ENCODE measurements around the gene PDE4B.

DNA sequence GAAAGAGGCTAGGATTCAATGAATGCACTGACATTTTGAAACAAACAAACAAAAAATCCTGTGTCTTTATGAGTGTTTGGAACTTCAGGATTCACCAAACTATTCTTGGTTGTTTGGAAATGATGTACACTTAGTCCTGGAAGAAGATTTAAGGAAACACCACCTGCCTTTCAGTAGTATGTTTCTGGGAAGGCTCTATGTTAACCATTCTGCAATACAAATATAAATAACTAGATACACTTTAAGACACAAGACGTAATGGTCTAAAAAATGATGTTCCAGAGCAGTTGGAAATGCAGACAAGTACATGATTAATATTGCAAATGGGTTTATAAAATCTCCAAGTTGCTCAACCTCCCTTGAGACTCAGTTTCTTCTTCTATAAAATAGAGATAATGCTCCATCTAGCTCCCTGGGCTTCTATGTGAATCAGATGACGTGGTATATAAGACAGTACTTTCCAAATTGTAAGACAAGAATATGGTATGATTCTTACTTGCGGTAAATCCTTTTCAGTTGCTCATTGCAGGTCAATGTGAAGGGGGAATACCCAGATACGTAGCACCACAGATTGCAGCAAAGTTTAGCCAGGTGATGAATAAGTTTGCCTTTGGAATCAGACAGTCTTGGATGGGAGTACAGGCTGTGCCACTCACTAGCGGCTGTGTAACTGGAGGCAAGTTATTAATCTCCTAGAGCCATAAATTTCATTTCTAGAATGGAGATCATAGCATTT, 516.5 kb downstream of the PDE4B start:
- TF ChIP-seq, protein P1, sequence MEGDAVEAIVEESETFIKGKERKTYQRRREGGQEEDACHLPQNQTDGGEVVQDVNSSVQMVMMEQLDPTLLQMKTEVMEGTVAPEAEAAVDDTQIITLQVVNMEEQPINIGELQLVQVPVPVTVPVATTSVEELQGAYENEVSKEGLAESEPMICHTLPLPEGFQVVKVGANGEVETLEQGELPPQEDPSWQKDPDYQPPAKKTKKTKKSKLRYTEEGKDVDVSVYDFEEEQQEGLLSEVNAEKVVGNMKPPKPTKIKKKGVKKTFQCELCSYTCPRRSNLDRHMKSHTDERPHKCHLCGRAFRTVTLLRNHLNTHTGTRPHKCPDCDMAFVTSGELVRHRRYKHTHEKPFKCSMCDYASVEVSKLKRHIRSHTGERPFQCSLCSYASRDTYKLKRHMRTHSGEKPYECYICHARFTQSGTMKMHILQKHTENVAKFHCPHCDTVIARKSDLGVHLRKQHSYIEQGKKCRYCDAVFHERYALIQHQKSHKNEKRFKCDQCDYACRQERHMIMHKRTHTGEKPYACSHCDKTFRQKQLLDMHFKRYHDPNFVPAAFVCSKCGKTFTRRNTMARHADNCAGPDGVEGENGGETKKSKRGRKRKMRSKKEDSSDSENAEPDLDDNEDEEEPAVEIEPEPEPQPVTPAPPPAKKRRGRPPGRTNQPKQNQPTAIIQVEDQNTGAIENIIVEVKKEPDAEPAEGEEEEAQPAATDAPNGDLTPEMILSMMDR (IDR thresholded peaks at IDR 0.05; ENCODE audit: poor library complexity, severe bottlenecking): no peak
- TF ChIP-seq REST (IDR thresholded peaks at IDR 0.05; ENCODE audit: borderline replicate concordance) (no peak), EZH2 (IDR thresholded peaks at IDR 0.05; ENCODE audit: borderline replicate concordance, insufficient read depth, low read length, poor library complexity, severe bottlenecking) (no peak)

Measured in neural cell (in vitro differentiated cells).